Measurements from ENCODE around the gene CLCNKA. TPM values are rescaled to one million over a fixed set of nuclear protein-coding genes. Genes with fewer than 3 reads are reported as not detected.
"Not testable (repeated sequence)": the region's sequence is repeated elsewhere in the genome, so short reads cannot be mapped to it uniquely, and the experiment has no call there.

The CLCNKA gene
- total and polyA plus RNA-seq, 9 donors: 0.08 to 2.4 (median 1.0) TPM; not detected in 1

- Histone ChIP-seq H3K27ac (no peak overlapping the region), H3K27me3 (no peaks in the 10 kb centered on the region), H3K4me1 (ENCODE audit: insufficient read depth) (peaks cover 2% of the 10 kb centered on the region), H3K9me3 (no peaks in the 10 kb centered on the region), H3K4me3 (no peak overlapping the region), H3K36me3 (no peaks in the 10 kb centered on the region)
- 79 to 88% (median 85%) methylated on average over 7 of the region's 7 CpGs for WGBS, 3 donors
- DNase-seq: no peak
- no peak for TF ChIP-seq CTCF (IDR thresholded peaks at IDR 0.05)
- intact Hi-C loops (cut with DNase I): loop anchor here in 3 of 4 donors (1.0 to 5.0 kb wide), 3 partner anchors 9 to 248 kb away; no protein-coding TSS in a partner anchor
These were observed 28.5 kb downstream of the CLCNKA start for GRCh38 chr1:16050328-16050727.

GRCh38 chr1:16051039-16051438 is 29.2 kb downstream of the CLCNKA start:
- no peak overlapping the region for H3K4me3 ChIP-seq
- H3K27ac ChIP-seq: no peak overlapping the region
- H3K27me3 ChIP-seq: no peaks in the 10 kb centered on the region
- WGBS, 3 donors: 90 to 94% (median 94%) methylated on average over 3 of the region's 3 CpGs
- intact Hi-C loops (cut with DNase I): loop anchor here in 2 of 4 donors (5.0 kb wide), 2 partner anchors 39 to 249 kb away; no protein-coding TSS in a partner anchor
- DNase-seq: no peak
- H3K9me3 ChIP-seq: no peaks in the 10 kb centered on the region
- H3K4me1 ChIP-seq (ENCODE audit: insufficient read depth): peaks cover 2% of the 10 kb centered on the region
- H3K36me3 ChIP-seq: no peaks in the 10 kb centered on the region
- no peak for TF ChIP-seq CTCF (IDR thresholded peaks at IDR 0.05)
- no peak for TF ChIP-seq EP300 (IDR thresholded peaks at IDR 0.05)
- no peak for TF ChIP-seq POLR2A (IDR thresholded peaks at IDR 0.05)

GRCh38 chr1:16051949-16052348 is 30.1 kb downstream of the CLCNKA start:
- H3K27me3 ChIP-seq; H3K4me3 ChIP-seq; H3K9me3 ChIP-seq; H3K4me1 ChIP-seq (ENCODE audit: insufficient read depth); DNase-seq; H3K36me3 ChIP-seq; H3K27ac ChIP-seq: not testable (repeated sequence)
- 83 to 93% (median 89%) methylated on average over 12 of the region's 12 CpGs for WGBS, 3 donors
- intact Hi-C loops (cut with DNase I): loop anchor here in 2 of 4 donors (5.0 kb wide), 2 partner anchors 40 to 250 kb away; no protein-coding TSS in a partner anchor

GRCh38 chr1:16053781-16054502 is 32.1 kb downstream of the CLCNKA start:
- no peak for DNase-seq
- 81 to 85% (median 84%) methylated on average over 7 to 8 of the region's 8 CpGs for WGBS, 3 donors
- Histone ChIP-seq H3K4me3 (no peak overlapping the region), H3K36me3 (no peaks in the 10 kb centered on the region), H3K27ac (no peak overlapping the region), H3K4me1 (ENCODE audit: insufficient read depth) (no peaks in the 10 kb centered on the region), H3K9me3 (no peaks in the 10 kb centered on the region), H3K27me3 (no peaks in the 10 kb centered on the region)
- no peak for TF ChIP-seq POLR2A (IDR thresholded peaks at IDR 0.05)
- TF ChIP-seq CTCF (IDR thresholded peaks at IDR 0.05): no peak
- TF ChIP-seq EP300 (IDR thresholded peaks at IDR 0.05): no peak
- intact Hi-C loops (cut with DNase I): loop anchor here in 2 of 4 donors (2.0 to 5.0 kb wide), 3 partner anchors 42 to 252 kb away; no protein-coding TSS in a partner anchor

Data from ovary (tissue), 9 donors.